IMR-90 (cell line): Measurements from ENCODE around the gene SLC9A3.
A peak's percentile ranks its signal among the peaks of the same experiment; 100 is the strongest.

Experiments used
- CTCF ChIP-seq: conservative IDR thresholded peaks from 2 replicates; pipeline ENCODE4 v1.5.1; 2012; ENCODE audit warnings: mild to moderate bottlenecking, low read depth, low read length, improper control_type of control experiment
- NFE2L2 ChIP-seq: fragments of 150-350 bp; IDR thresholded peaks from 2 replicates; pipeline ENCODE4 v1.6.1; 2016; ENCODE audit warnings: low read depth, mild to moderate bottlenecking, low read length
- POLR2A ChIP-seq: IDR thresholded peaks from 2 replicates; pipeline ENCODE4 v1.6.1; 2012; ENCODE audit warnings: mild to moderate bottlenecking, low read depth, low read length

DNA sequence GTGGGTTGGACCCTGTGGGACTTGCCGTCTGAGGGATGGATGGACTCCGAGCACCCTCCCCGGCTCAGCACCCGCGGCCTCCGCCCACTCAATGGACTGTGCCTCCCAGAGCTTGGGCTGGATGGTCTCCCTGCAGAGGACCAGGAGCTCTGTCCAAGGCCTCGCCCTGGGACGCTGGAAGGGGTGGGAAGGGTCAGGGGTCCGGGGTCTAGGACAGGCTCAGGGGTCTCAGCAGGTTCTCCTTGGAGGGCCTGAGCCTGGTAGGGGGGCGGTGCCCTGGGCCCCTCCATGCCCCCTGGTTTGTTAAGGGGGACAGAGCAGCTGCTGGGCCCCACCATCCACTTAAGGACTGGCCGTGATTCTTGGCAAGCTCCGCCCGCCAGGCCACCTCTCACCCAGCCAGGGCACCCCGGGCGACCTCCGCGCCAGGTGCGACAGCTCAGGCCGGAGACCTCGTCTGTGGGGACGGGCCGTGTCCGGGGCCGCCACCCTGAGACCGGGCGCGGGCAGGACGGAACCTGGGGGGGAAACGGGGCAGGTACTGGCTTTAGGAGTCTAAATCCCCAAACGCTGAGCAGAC is 52.1 kb downstream of the SLC9A3 start:
- TF ChIP-seq POLR2A (0 out of 2 replicates have a peak, but pooled peaks have one; percentile 5), CTCF (no peak), NFE2L2 (no peak)
